H9 (cell line): ENCODE results near the gene TUBGCP5. TPM values are rescaled to one million over a fixed set of nuclear protein-coding genes. Genes with fewer than 3 reads are reported as not detected.

Experiments used
- DNase-seq: peaks from one replicate; pipeline ENCODE4 v3.0.0-alpha.2; 2017
- H2AFZ ChIP-seq: one replicate; pipeline ENCODE4 v1.6.1; 2013; ENCODE audit warnings: mild to moderate bottlenecking, low read length, control low read depth, moderate library complexity
- H2AK5ac ChIP-seq: 2 replicates; pipeline ENCODE4 v1.6.1; 2013; ENCODE audit warnings: low read length, control low read depth, mixed read lengths; ENCODE audit not compliant: insufficient read length
- H2BK120ac ChIP-seq: one replicate; pipeline ENCODE4 v1.6.1; 2013; ENCODE audit warnings: low read depth, mild to moderate bottlenecking, low read length, control low read depth, inconsistent platforms; ENCODE audit not compliant: poor library complexity, severe bottlenecking
- H2BK12ac ChIP-seq: 2 replicates; pipeline ENCODE4 v1.6.1; 2013; ENCODE audit warnings: low read length, control low read depth, mixed read lengths, low read depth; ENCODE audit not compliant: insufficient read length
- H2BK15ac ChIP-seq: 2 replicates; pipeline ENCODE4 v1.6.1; 2013; ENCODE audit warnings: low read depth, low read length, control low read depth
- H2BK20ac ChIP-seq: one replicate; pipeline ENCODE4 v1.6.1; 2013; ENCODE audit warnings: low read depth, mild to moderate bottlenecking, low read length, control low read depth, inconsistent platforms; ENCODE audit not compliant: poor library complexity, severe bottlenecking
- H2BK5ac ChIP-seq: 2 replicates; pipeline ENCODE4 v1.6.1; 2013; ENCODE audit warnings: low read length, control low read depth, mixed read lengths; ENCODE audit not compliant: insufficient read length
- H3K14ac ChIP-seq: 2 replicates; pipeline ENCODE4 v1.6.1; 2013; ENCODE audit warnings: low read length, control low read depth; ENCODE audit not compliant: insufficient read depth
- H3K18ac ChIP-seq: 2 replicates; pipeline ENCODE4 v1.6.1; 2013; ENCODE audit warnings: low read depth, mild to moderate bottlenecking, mixed read lengths, low read length, control low read depth; ENCODE audit not compliant: insufficient read length
- H3K23ac ChIP-seq: 2 replicates; pipeline ENCODE4 v1.6.1; 2013; ENCODE audit warnings: low read length, control low read depth, mixed read lengths, low read depth; ENCODE audit not compliant: insufficient read length
- H3K23me2 ChIP-seq: 2 replicates; pipeline ENCODE4 v1.6.1; 2013; ENCODE audit warnings: low read depth, mild to moderate bottlenecking, mixed read lengths, low read length, control low read depth; ENCODE audit not compliant: insufficient read length, poor library complexity, severe bottlenecking
- H3K27ac ChIP-seq: 2 replicates; pipeline ENCODE4 v1.5.1; 2013; ENCODE audit warnings: low read length, control low read depth, mixed read lengths, low read depth; ENCODE audit not compliant: insufficient read length
- H3K27me3 ChIP-seq: 2 replicates; pipeline ENCODE4 v1.6.1; 2013; ENCODE audit warnings: low read length, control low read depth, inconsistent platforms; ENCODE audit not compliant: insufficient read depth
- H3K4ac ChIP-seq: 2 replicates; pipeline ENCODE4 v1.6.1; 2013; ENCODE audit warnings: low read depth, mild to moderate bottlenecking, control low read depth, inconsistent platforms, low read length, moderate library complexity
- H3K4me1 ChIP-seq: 2 replicates; pipeline ENCODE4 v1.6.1; 2013; ENCODE audit warnings: low read length, control low read depth, inconsistent platforms; ENCODE audit not compliant: insufficient read depth
- H3K4me2 ChIP-seq: 2 replicates; pipeline ENCODE4 v1.6.1; 2013; ENCODE audit warnings: low read length, control low read depth, mixed read lengths; ENCODE audit not compliant: insufficient read length, insufficient read depth
- H3K56ac ChIP-seq: 2 replicates; pipeline ENCODE4 v1.6.1; 2013; ENCODE audit warnings: low read depth, mild to moderate bottlenecking, mixed read lengths, low read length, control low read depth; ENCODE audit not compliant: insufficient read length
- H3K79me1 ChIP-seq: 2 replicates; pipeline ENCODE4 v1.6.1; 2013; ENCODE audit warnings: low read depth, mild to moderate bottlenecking, moderate library complexity, low read length, control low read depth, inconsistent platforms; ENCODE audit not compliant: insufficient read depth, poor library complexity, severe bottlenecking
- H3K79me2 ChIP-seq: 2 replicates; pipeline ENCODE4 v1.6.1; 2013; ENCODE audit warnings: low read length, control low read depth, inconsistent platforms; ENCODE audit not compliant: insufficient read depth
- H3K9ac ChIP-seq: 2 replicates; pipeline ENCODE4 v1.6.1; 2013; ENCODE audit warnings: low read length, control low read depth, mixed read lengths; ENCODE audit not compliant: insufficient read length; ENCODE audit errors: extremely low read depth
- H3K9me3 ChIP-seq: one replicate; pipeline ENCODE4 v1.6.1; 2013; ENCODE audit warnings: low read depth, low read length, inconsistent platforms; ENCODE audit not compliant: control insufficient read depth
- H3T11ph ChIP-seq: one replicate; pipeline ENCODE4 v1.6.1; 2013; ENCODE audit warnings: mild to moderate bottlenecking, low read length, control low read depth, inconsistent platforms
- H4K20me1 ChIP-seq: one replicate; pipeline ENCODE4 v1.6.1; 2013; ENCODE audit not compliant: control insufficient read depth, insufficient read length, insufficient read depth
- H4K5ac ChIP-seq: 2 replicates; pipeline ENCODE4 v1.6.1; 2013; ENCODE audit warnings: low read depth, mild to moderate bottlenecking, mixed read lengths, low read length, control low read depth; ENCODE audit not compliant: insufficient read length
- H4K8ac ChIP-seq: replicated peaks from 2 replicates; pipeline ENCODE4 v1.6.1; 2013; ENCODE audit warnings: low read length, control low read depth, mixed read lengths, low read depth; ENCODE audit not compliant: insufficient read length
- H4K91ac ChIP-seq: 2 replicates; pipeline ENCODE4 v1.6.1; 2013; ENCODE audit warnings: low read depth, mild to moderate bottlenecking, moderate library complexity, mixed read lengths, low read length, control low read depth; ENCODE audit not compliant: insufficient read length
- H3K27ac Mint-ChIP-seq, 3 experiments: 2 replicates in 2 of 3; 3 replicates in 1 of 3; pipeline ENCODE4 v1.8.0; 2020 to 2021; ENCODE audit warnings: mixed read lengths in 3 of 3, mild to moderate bottlenecking in 1 of 3, moderate library complexity in 1 of 3
- H3K27me3 Mint-ChIP-seq: 2 replicates; pipeline ENCODE4 v1.8.0; 2021; ENCODE audit warnings: low read depth, mild to moderate bottlenecking, moderate library complexity, mixed read lengths
- H3K36me3 Mint-ChIP-seq, 3 experiments: 2 replicates in 2 of 3; 3 replicates in 1 of 3; pipeline ENCODE4 v1.8.0; 2020 to 2021; ENCODE audit warnings: low read depth in 3 of 3, mixed read lengths in 3 of 3; ENCODE audit not compliant: insufficient read depth in 1 of 3
- H3K4me1 Mint-ChIP-seq, 2 experiments: 2 replicates each; pipeline ENCODE4 v1.8.0; 2020; ENCODE audit warnings: mixed read lengths in 2 of 2
- H3K4me3 Mint-ChIP-seq, 2 experiments: 2 replicates in 1 of 2; 3 replicates in 1 of 2; pipeline ENCODE4 v1.8.0; 2020 to 2021; ENCODE audit warnings: mild to moderate bottlenecking in 2 of 2, mixed read lengths in 2 of 2, moderate library complexity in 1 of 2
- H3K9me3 Mint-ChIP-seq, 2 experiments: 2 replicates in 1 of 2; 3 replicates in 1 of 2; pipeline ENCODE4 v1.8.0; 2020; ENCODE audit warnings: mild to moderate bottlenecking in 2 of 2, mixed read lengths in 2 of 2, moderate library complexity in 1 of 2
- CTCF ChIP-seq: fragments of 200-600 bp; sonication (generic); conservative IDR thresholded peaks from 3 replicates; pipeline ENCODE4 v1.8.0; 2021; ENCODE audit warnings: antibody characterized with exemption, mild to moderate bottlenecking
- WGBS: extraction: QIAGEN DNeasy Blood & Tissue Kit; methylation state at CpG from one replicate; pipeline ENCODE4 v1.1.7; 2013; ENCODE audit warnings: missing lambda C conversion rate, low lambda C conversion rate, mixed read lengths; ENCODE audit not compliant: insufficient read length; ENCODE audit errors: extremely low coverage; 5-methylcytosine and 5-hydroxymethylcytosine counted together
- total RNA-seq: library from RNA; stranded (reverse); gene quantifications from 2 replicates; pipeline ENCODE4 v1.2.1, GENCODE V29; 2021

Gene TUBGCP5
- total RNA-seq, 1 experiment from 2014 or later: 15.3 TPM

- H3K36me3 Mint-ChIP-seq: no peaks in the 10 kb centered on the region
- Histone ChIP-seq H3K79me2 (peaks cover 2% of the 10 kb centered on the region; the same call in 1 of the 2 replicates), H2BK12ac (no peak overlapping the region), H4K20me1 (no peaks in the 10 kb centered on the region), H3K4ac (no peak overlapping the region), H3K56ac (no peak overlapping the region), H3K9me3 (no peaks in the 10 kb centered on the region), H3T11ph (no peak overlapping the region), H3K4me2 (no peak overlapping the region), H3K27me3 (no peaks in the 10 kb centered on the region), H4K5ac (no peak overlapping the region), H3K18ac (no peak overlapping the region), H2BK5ac (no peak overlapping the region), H2AFZ (no peak overlapping the region), H3K23ac (no peak overlapping the region), H2BK120ac (no peak overlapping the region), H3K9ac (no peak overlapping the region), H2BK20ac (no peak overlapping the region), H2AK5ac (no peak overlapping the region), H3K27ac (no peak overlapping the region), H3K4me1 (no peaks in the 10 kb centered on the region; the same call in 1 of the 2 replicates), H3K14ac (no peak overlapping the region), H3K79me1 (no peaks in the 10 kb centered on the region), H4K91ac (no peak overlapping the region), H3K23me2 (no peaks in the 10 kb centered on the region), H4K8ac (no peak overlapping the region), H2BK15ac (no peak overlapping the region)
- DNase-seq: no peak
- no peak for TF ChIP-seq CTCF
- H3K9me3 Mint-ChIP-seq: no peaks in the 10 kb centered on the region
- no peak overlapping the region for H3K27ac Mint-ChIP-seq
- H3K27me3 Mint-ChIP-seq: peaks cover 2% of the 10 kb centered on the region; the same call in 1 of the 2 replicates
- no CpG with 5 or more reads among the region's 12 CpGs for WGBS
- H3K4me3 Mint-ChIP-seq: no peak overlapping the region
- H3K4me1 Mint-ChIP-seq: peaks cover 9 to 19% of the 10 kb centered on the region in 2 experiments
Measured at GRCh38 chr15:22963641-22964040, 75.7 kb downstream of the TUBGCP5 start.
